NCI-H1048 (cell line): Measurements from ENCODE around the gene CGNL1.

Source experiments
- DNase-seq: peaks from one replicate; lab custom pipeline; 2025; lab: John Stamatoyannopoulos, UW

Gene CGNL1

GRCh38 chr15:57375827-57376695 lies at the start of gene CGNL1:
Gene CGNL1 (plus strand): TSS chr15:57376505. CDS start chr15:57438000, 61,495 bp downstream.
- no peak for DNase-seq

GRCh38 chr15:57327985-57328471 lies 48.3 kb upstream of the CGNL1 start:
- DNase-seq = no peak

- DNase-seq = no peak
Observed at GRCh38 chr15:57328479-57328878, 47.8 kb upstream of the CGNL1 start.

- DNase-seq = no peak
Observed at GRCh38 chr15:57328897-57329296, 47.4 kb upstream of the CGNL1 start.

- no peak for DNase-seq
Observed at GRCh38 chr15:57329582-57330367, 46.5 kb upstream of the CGNL1 start.

- DNase-seq = no peak
Observed at GRCh38 chr15:57330619-57331340, 45.5 kb upstream of the CGNL1 start.

- DNase-seq = no peak
Observed at GRCh38 chr15:57332326-57332725, 44.0 kb upstream of the CGNL1 start.

GRCh38 chr15:57333487-57333886 lies 42.8 kb upstream of the CGNL1 start:
- no peak for DNase-seq

GRCh38 chr15:57334257-57334656 lies 42.0 kb upstream of the CGNL1 start:
- no peak for DNase-seq

- DNase-seq = no peak
Observed at GRCh38 chr15:57335293-57335715, 41.0 kb upstream of the CGNL1 start.

- DNase-seq = no peak
Observed at GRCh38 chr15:57335719-57336118, 40.6 kb upstream of the CGNL1 start.

GRCh38 chr15:57337868-57338411 lies 38.4 kb upstream of the CGNL1 start:
- DNase-seq = no peak

GRCh38 chr15:57339321-57339720 lies 37.0 kb upstream of the CGNL1 start:
- DNase-seq = no peak

- no peak for DNase-seq
Observed at GRCh38 chr15:57340682-57341259, 35.5 kb upstream of the CGNL1 start.

- DNase-seq = no peak
Observed at GRCh38 chr15:57343048-57343447, 33.3 kb upstream of the CGNL1 start.

GRCh38 chr15:57343498-57343897 lies 32.8 kb upstream of the CGNL1 start:
- no peak for DNase-seq

GRCh38 chr15:57344282-57344681 lies 32.0 kb upstream of the CGNL1 start:
- DNase-seq = no peak

GRCh38 chr15:57345584-57345983 lies 30.7 kb upstream of the CGNL1 start:
- DNase-seq = no peak

GRCh38 chr15:57348081-57348480 lies 28.2 kb upstream of the CGNL1 start:
- DNase-seq = no peak

GRCh38 chr15:57352535-57353316 lies 23.6 kb upstream of the CGNL1 start:
- no peak for DNase-seq

GRCh38 chr15:57353317-57353804 lies 22.9 kb upstream of the CGNL1 start:
- no peak for DNase-seq
